ENCODE results near the gene ZNF598. TPM values are rescaled to one million over a fixed set of nuclear protein-coding genes. Genes with fewer than 3 reads are reported as not detected.
A peak's percentile ranks its signal among the peaks of the same experiment; 100 is the strongest.

Gene ZNF598
- total and polyA plus RNA-seq, 8 donors = 26.0 to 93.6 (median 50.8) TPM

GRCh38 chr16:1982013-1982433, 27.6 kb downstream of the ZNF598 start:
- intact Hi-C loops (cut with DNase I) = no loop called here
- TF ChIP-seq, protein P1, sequence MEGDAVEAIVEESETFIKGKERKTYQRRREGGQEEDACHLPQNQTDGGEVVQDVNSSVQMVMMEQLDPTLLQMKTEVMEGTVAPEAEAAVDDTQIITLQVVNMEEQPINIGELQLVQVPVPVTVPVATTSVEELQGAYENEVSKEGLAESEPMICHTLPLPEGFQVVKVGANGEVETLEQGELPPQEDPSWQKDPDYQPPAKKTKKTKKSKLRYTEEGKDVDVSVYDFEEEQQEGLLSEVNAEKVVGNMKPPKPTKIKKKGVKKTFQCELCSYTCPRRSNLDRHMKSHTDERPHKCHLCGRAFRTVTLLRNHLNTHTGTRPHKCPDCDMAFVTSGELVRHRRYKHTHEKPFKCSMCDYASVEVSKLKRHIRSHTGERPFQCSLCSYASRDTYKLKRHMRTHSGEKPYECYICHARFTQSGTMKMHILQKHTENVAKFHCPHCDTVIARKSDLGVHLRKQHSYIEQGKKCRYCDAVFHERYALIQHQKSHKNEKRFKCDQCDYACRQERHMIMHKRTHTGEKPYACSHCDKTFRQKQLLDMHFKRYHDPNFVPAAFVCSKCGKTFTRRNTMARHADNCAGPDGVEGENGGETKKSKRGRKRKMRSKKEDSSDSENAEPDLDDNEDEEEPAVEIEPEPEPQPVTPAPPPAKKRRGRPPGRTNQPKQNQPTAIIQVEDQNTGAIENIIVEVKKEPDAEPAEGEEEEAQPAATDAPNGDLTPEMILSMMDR (IDR thresholded peaks at IDR 0.05) = no peak
- Histone ChIP-seq H3K27ac (peak overlapping the region in 3 of 4 donors; percentile 8 to 32 (median 25)), H3K4me3 (no peak overlapping the region), H3K4me1 (peaks cover 0 to 17% (median 12%) of the 10 kb centered on the region in 3 donors), H3K27me3 (no peaks in the 10 kb centered on the region), H3K9me3 (no peaks in the 10 kb centered on the region), H3K36me3 (peaks cover 0 to 13% (median 0%) of the 10 kb centered on the region in 3 donors)
- no peak for FAIRE-seq
- no peak for ATAC-seq
- 39 to 45% methylated on average over 5 of the region's 5 CpGs for WGBS, 2 donors
- peak in 1 of 6 donors; percentile 52 for DNase-seq

GRCh38 chr16:1981398-1981836, 28.2 kb downstream of the ZNF598 start, which contains the start of gene NOXO1:
NOXO1 (minus strand) TSS chr16:1981469; CDS start chr16:1981179, 290 bp downstream.
- 72 to 75% methylated on average over 6 of the region's 6 CpGs for WGBS, 2 donors
- no peak for DNase-seq
- FAIRE-seq = no peak
- ATAC-seq = no peak
- Histone ChIP-seq H3K9me3 (no peaks in the 10 kb centered on the region), H3K27me3 (no peaks in the 10 kb centered on the region), H3K36me3 (peaks cover 0 to 15% (median 4%) of the 10 kb centered on the region in 3 donors), H3K4me3 (peak within 1 kb of the TSS in 1 of 4 donors; percentile 41), H3K27ac (peak within 1 kb of the TSS in 3 of 4 donors; percentile 8 to 32 (median 25)), H3K4me1 (peaks cover 0 to 17% (median 12%) of the 10 kb centered on the region in 3 donors)
- TF ChIP-seq, protein P1 (IDR thresholded peaks at IDR 0.05) = no peak
- intact Hi-C loops (cut with DNase I) = no loop called here

GRCh38 chr16:1980770-1981087, 28.9 kb downstream of the ZNF598 start:
- H3K27ac ChIP-seq = no peak overlapping the region
- TF ChIP-seq, protein P1 (IDR thresholded peaks at IDR 0.05) = no peak
- FAIRE-seq = no peak

GRCh38 chr16:1980030-1980769, 29.4 kb downstream of the ZNF598 start:
- FAIRE-seq = no peak
- Histone ChIP-seq H3K27ac (peak overlapping the region in 3 of 4 donors; percentile 50 to 63 (median 55)), H3K27me3 (no peaks in the 10 kb centered on the region), H3K36me3 (peaks cover 0 to 24% (median 14%) of the 10 kb centered on the region in 3 donors), H3K4me3 (peak overlapping the region; percentile 15 to 41 (median 29)), H3K9me3 (no peaks in the 10 kb centered on the region), H3K4me1 (peaks cover 0 to 13% (median 10%) of the 10 kb centered on the region in 3 donors)
- TF ChIP-seq, protein P1 (IDR thresholded peaks at IDR 0.05) = no peak
- peak in 2 of 4 donors; percentile 1 to 3 for ATAC-seq
- intact Hi-C loops (cut with DNase I) = no loop called here
- DNase-seq = peak in 2 of 6 donors; percentile 66 to 84
- 24 to 29% methylated on average over 53 of the region's 53 CpGs for WGBS, 2 donors

More at GRCh38 chr16:1980770-1981087, 28.9 kb downstream of the ZNF598 start:
- H3K9me3 ChIP-seq = no peaks in the 10 kb centered on the region
- peaks cover 0 to 19% (median 10%) of the 10 kb centered on the region in 3 donors for H3K36me3 ChIP-seq
- ATAC-seq = no peak
- no peaks in the 10 kb centered on the region for H3K27me3 ChIP-seq
- WGBS, 2 donors = 28 to 32% methylated on average over 16 of the region's 16 CpGs
- DNase-seq = peak in 1 of 6 donors; percentile 79
- no peak overlapping the region for H3K4me3 ChIP-seq
- peaks cover 0 to 17% (median 12%) of the 10 kb centered on the region in 3 donors for H3K4me1 ChIP-seq
- intact Hi-C loops (cut with DNase I) = no loop called here
